Measurements from ENCODE around the gene CPLX4.
A peak's percentile ranks its signal among the peaks of the same experiment; 100 is the strongest.

The CPLX4 gene, protein sequence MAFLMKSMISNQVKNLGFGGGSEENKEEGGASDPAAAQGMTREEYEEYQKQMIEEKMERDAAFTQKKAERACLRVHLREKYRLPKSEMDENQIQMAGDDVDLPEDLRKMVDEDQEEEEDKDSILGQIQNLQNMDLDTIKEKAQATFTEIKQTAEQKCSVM

DNA sequence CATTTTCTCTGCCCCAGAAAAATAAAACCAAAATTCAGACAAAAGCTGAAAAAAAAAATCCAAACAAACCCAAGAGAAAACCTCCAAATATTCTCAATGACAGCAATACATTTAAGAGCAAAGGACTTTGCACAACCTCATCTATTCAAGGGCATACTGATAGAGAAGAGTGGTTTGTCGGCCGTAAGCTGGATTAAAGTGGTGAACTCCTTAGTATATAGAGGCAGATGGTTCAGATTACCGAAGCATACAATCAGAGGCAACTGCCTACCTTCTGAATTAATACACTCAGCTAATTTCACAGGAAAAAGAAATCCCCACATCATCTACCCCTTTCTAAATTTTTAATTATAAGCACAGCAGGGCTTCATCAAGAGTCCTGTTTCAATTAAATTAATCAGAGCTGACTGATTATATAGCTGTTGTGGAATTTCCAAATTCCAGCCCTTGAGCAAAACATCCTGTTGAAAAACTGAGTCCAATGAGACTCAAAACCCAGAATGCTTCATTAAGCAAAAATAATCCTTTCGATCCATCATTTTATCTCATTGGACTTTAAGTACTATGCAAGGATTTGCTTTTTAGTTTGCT, at the start of gene CPLX4:
TSS of gene CPLX4 (minus strand) at position 190 of the 591 bp plus-strand sequence. CDS start at position 3, 187 bp downstream.
- DNase-seq (ENCODE audit: low read depth) = no peak

DNA sequence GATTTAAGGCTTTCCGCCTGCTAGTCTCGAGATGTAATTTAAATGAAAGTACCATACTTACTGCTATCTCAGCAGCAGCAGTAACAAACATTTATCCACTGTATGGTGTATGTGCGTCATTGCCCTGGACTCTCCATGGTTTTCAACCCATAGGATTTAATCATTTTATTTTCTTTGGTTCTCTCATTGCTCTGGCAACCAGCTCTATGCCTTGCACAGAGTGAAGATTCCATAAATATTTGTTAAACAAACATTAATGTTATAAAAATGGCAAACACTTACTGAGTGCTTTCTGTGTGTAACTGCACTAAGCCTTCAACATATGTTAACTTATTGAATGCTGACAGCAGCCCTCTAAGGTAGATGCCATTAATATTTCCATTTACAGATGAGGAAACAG, 41.9 kb upstream of the CPLX4 start:
- no peak for DNase-seq (ENCODE audit: low read depth)

DNA sequence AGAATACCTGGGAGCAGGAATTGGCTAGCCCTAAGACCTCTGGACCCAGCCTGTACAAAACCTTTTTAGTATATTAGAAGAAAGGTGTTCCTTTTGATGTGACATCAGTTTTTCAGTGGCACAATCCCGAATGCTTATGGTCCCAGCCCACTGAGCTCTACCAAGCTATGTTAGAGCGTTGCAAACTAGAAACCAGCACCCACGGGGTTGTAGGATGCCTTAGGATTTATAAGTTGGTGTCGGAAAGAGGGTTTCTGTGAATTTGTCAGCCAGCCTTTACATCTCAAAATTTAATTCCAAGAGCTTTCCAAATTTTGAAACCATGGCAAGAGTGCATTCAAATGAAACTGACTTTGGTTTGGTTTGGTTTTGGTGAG, 41.1 kb upstream of the CPLX4 start:
- no peak for DNase-seq (ENCODE audit: low read depth)

DNA sequence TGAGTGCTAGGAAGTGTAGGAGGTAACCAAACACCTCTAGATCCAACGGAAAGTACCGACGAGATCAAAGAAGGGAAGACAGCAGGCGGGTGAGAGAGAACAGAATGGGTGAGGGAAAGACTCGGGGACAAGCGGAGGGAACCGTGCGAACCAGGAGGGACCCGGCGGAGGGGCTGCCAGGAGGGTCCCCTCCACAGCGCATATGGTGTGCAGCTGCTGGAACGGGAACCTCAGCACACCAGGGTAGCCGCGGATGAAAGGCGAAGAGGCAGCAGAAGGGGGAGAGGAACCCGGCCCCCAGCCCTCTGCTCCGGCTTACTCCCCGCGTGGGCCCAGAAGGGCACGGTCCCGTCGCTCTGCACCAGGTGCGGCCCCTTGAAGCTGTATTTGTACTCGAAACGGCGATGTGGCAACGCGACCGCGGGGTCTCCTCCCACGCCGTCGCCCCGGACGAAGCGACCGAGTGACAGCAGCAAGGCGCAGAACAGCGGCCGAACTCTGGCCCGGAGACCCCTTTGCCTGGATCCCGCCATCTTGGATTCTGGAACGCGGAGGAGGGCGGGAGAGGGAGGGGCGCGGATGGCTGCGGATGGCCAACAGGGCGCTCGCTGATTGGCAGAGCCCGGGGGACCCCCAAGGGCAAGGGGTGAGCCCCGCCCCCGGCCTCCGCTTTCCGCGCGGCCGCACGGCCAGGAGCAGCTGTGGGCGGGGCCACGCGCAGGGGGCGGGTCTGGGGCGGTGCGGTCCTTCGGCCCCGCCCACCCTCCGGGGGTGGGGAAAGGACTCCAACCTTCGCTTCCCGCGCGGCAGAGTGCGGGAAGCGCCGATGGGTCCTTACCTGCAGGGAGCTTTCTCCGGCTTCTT, 40.5 kb upstream of the CPLX4 start, which contains the start of gene LMAN1:
TSS of gene LMAN1 (minus strand) at position 554 of the 864 bp plus-strand sequence. CDS start at position 533, 21 bp downstream.
- peak; percentile 90 for DNase-seq (ENCODE audit: low read depth)

DNA sequence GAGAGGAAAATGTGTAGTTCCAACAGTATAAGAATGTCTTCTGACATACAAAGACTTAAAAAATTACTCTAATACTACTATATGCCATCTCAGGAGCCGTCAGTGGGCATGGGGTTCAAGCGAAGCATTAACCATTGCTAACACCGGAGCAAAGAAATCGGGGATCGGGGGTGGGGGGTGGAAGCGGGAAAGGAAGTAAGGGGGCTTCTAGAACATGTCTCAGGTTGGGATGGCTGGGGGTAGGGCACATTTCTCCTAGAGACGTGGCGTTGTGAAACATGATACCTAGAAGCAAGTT, 39.9 kb upstream of the CPLX4 start:
- no peak for DNase-seq (ENCODE audit: low read depth)

DNA sequence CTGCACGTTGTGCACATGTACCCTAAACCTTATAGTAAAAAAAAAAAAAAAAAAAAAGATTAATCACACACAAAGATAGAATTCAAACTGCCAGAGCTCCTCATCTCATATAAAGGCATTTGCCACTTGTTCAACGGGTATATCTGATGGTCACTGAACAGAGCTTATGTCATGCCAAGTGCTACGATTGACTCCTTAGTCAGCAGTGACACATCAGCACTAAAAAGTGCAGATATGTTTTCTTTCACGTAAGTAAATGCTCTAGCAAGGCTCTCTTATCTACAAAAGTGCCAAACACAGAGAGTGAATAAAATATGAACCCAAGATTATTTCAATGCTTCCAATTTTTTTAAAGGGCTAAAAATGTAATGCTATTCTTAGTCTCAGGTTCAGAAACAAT, 39.5 kb upstream of the CPLX4 start:
- DNase-seq (ENCODE audit: low read depth) = no peak

DNA sequence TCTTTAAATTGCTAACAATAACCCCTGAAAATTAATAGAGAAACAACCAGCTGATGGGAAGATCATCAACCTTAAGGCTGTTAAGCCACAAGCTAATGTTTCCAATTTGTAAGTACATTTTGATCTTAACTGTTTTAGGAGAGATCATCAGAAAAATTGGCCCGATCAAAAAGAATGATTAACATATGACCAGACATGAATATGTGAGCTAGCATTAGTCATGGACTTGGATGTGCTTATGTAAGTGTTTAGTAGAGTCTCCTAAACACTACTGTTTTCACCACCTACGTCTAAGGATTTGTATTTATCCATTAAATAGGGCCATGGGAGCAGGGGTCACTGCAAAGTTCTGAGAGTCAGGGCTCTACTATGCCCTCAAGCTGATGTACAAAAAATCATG, 36.3 kb upstream of the CPLX4 start:
- DNase-seq (ENCODE audit: low read depth) = no peak

DNA sequence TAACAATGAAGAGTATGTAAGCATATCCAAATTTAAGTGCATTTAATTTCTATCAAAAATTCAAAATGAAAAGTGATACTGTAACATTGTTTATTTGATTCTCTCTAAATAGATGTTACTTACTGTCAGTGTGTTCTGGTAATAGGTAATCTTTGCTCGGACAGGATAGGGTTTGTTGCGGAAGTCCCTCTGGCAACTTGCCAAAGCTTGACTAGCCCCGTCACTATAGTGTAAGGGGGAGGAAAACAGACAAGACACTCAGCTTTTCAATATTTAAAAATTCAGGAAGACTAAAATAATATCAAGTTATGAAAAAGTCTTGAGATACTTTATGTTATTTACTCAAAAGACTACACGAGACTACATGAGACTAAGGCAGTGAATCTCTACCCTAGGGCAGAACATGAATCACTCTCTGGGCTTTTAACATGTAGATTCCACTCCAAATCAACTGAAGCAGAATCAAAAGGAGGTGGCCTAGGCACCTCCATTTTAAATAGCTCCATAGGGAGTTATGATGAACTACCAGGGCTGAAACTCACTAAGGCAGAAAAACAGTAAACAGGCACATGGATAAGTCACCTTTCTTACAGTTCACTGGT, 34.7 kb upstream of the CPLX4 start:
- DNase-seq (ENCODE audit: low read depth) = no peak

DNA sequence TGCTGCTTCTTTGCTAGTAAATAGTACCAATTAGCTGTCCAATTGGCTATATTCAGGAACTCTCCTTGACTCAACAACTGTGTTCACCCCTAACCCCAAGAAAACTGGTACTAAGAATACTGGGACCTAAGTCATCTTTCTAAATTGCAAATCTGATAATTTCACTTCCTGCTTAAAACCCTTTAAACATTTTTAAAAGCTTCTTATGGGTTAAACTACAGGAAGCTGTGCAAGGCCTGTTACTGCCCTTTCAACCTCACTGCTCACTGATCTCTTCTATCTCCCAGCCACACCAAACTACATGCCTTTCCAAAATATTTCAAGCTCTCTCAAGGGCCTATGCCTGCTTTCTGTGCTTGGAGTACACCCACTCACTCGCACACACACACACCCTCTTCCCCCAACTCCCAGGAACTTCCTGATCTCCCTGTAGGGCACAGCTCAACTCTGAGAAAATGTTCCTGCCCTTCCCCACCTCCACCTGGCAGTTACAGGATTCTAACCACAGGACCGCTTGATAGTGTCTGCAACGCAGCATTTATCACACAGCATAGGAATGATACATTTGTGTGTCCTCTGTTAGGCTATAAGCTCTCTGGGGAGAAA, 33.9 kb upstream of the CPLX4 start:
- DNase-seq (ENCODE audit: low read depth) = no peak

DNA sequence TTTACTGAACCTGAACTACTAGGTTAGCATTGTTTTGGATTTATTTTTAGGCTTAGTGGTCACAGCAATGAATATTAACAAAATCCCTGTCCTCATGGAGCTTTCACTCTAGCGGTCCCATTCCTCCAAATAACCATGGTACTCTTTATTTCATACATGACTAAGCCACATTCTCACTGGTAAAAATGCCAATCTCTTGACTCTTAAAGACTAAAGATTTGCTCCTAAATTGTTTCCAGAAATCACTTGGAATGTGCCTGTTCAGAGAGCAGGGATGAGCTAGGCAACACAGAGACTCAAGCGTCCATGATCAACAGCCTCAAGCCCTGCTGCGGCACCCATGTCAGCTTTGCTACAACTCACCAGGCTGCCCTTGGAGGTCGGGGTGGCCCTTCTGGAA, 27.1 kb upstream of the CPLX4 start:
- DNase-seq (ENCODE audit: low read depth) = no peak

DNA sequence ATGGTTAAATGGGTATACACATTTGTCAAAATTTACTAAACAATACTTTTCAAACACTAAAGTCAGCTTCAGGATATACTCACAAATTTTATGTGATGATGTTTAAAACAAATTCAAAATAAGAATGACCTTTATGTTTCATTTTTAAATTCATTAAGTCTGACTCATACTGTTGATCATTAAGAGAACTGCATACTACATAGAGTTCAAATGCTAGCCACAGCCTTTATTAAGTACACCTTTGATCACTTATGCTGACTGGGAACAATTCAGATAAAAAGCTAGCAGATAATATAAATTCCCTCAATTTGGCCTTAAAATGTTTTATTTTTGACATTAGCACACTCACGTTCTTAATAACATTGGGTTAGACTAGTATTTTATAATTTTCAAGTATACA, 26.5 kb upstream of the CPLX4 start:
- DNase-seq (ENCODE audit: low read depth) = no peak

DNA sequence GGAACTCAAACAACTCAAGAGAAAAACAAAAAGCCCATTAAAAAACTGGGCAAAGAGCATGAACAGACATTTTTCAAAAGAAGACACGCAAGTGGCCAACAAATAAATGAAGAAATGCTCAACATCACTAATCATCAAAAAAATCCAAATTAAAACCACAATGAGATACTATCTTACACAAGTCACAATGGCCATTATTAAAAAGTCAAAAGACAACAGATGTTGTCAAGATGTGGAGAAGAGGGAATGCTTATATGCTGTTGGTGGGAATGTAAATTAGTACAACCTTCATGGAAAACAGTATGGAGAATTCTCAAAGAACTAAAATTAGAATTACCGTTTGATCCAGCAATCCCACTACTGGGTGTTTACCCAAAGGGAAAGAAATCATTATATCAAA, 25.5 kb upstream of the CPLX4 start:
- DNase-seq (ENCODE audit: low read depth) = no peak

DNA sequence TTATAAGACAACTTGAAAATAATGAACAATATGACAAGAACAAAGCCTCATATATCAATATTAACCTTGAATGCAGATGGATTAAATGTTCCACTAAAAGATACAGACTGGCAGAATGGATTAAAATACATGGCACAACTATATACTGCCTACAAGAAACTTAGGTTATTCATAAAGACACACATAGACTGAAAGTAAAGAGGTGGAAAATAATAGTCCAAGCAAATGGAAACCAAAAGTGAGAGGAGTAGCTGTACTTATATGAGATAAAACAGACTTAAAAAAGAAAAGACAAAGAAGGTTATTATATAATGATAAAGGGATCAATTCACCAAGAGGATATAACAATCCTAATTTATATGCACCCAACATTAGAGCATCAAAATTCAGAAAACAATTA, 22.4 kb upstream of the CPLX4 start:
- DNase-seq (ENCODE audit: low read depth) = no peak

DNA sequence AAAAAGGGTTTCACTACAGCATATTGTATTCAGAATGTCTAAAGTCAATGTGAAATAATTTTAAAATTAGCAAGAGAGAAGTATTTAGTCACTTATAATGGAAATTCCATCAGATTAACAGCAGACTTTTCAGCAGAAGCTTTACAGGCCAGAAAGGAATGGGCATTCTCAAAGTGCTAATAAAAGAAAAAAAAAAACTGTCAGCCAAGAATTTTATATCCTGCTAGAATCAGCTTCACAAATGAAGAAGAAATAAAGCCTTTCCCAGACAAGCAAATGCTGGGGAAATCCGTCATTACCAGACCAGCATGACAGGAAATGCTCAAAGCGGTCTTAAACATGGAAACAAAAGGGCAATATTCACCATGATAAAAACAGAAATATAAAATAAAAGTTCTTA, 21.9 kb upstream of the CPLX4 start:
- DNase-seq (ENCODE audit: low read depth) = no peak

DNA sequence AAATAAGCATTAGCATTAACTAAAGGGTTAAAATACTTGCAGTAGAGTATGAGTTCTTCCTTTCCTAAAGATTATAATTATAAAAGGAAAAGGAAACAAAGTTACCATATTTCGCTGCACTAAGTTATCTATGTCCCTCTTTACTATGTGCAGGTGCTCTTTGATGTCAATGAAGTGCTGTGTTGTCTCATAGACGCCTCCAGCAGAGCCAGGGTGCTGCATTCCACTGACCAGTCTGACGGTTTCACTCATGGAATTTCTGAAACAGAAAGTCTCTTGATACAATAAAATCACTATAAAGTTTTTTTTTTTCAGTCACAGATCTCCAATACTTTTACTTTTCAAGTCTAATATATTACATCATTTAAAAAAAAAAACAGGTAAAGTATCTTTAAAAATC, 14.5 kb upstream of the CPLX4 start:
- no peak for DNase-seq (ENCODE audit: low read depth)

DNA sequence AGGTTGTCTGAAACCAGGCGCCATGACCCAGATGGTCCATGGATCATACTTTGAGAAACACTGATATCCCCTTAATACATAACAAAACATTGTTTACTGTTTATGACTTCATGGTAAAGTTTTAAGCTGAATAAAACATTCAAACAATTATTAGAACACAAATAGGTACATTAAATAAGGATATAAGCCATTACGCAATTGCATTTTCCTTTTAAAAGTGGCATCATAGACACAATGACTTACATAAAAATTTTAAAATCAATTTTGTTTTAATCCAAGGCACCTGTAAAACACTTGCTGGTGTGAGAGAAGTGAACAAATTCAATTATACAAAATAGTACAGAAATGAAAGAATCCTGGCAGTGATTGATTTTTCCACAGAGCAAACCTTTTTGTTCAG, 10.2 kb upstream of the CPLX4 start:
- DNase-seq (ENCODE audit: low read depth) = no peak

DNA sequence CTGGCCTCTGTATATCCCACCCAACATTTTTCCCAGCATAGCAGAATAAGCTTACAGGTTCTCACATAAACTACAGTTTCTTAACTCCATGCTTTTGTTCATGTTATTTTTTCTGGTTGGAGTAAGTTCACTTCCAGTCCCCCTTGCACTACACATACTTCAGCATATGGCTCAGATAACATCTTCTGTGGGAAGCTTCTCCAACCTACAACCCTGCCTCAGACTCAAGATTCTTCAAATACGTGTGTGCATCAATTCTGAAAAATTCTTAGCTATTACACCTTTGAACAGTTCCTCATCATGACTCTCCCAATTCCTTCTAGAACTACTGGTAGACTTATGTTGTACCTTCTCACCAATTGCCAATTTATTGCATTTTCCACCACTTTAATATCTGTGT, 7.5 kb upstream of the CPLX4 start:
- DNase-seq (ENCODE audit: low read depth) = no peak

DNA sequence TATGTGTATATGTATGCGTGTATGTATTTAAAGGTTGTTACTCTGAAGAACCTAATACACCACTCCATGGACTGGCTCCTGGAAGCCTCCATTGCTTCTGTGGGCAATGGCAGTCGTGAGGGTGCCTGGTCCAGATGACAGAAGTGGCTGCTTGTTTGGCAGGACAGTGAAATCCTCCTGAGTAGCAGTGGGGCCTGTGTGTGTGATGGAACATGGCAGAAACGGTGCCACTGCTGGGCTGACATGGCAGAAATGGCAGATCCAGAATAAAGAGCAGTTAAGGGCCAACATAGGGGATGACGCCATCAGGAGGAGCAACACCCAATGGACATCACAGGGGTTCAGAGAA, 6.1 kb upstream of the CPLX4 start:
- DNase-seq (ENCODE audit: low read depth) = no peak

DNA sequence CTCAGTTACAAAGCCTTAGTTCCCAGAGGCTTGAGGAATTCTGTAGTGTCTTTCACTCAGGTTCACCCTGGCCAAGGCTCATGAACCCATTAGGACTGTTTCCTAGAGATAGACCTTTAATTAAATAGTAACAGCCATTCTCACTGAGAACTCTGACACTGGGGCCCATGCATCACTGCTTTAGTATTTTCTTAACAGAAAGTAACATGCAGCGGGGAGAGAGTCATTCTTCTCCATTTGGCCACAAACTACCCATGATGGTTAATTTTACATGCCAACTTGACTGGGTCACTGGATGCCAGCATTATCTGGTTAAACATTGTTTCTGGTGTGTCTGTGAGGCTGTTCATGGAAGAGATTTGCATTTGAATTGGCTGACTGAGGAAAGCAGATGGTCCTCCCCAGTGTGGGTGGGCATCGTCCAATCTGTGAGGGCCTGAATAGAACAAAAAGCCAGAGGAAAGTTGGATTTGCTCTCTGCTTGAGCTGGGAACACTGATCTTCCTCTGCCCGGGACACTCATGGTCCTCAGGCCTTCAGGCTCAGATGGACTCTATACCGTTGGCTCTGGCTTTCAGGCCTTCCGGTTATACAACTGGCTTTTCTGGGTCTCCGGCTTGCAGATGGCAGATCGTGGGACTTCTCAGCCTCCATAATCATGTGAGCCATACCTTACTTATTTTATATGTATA, 5.6 kb upstream of the CPLX4 start:
- DNase-seq (ENCODE audit: low read depth) = no peak

DNA sequence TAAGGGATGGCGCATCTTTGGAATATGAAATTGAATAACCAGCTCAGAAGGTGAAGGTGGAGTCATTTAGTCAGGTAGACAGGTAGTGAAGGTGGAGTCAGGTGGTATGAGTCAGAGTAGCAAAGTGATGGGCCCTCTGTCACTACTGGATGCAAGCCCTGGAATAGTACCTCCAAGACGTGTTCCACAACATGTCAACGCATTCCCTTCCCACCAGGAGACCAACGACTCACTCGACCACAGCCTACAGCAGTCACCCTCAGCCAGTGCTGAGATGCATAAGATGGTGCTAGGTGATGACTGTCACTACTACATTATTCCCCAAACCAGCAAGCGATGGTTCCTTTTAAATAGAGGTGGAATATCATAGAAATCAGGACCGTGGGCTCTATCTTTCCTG, 6.8 kb downstream of the CPLX4 start:
- DNase-seq (ENCODE audit: low read depth) = no peak

DNA sequence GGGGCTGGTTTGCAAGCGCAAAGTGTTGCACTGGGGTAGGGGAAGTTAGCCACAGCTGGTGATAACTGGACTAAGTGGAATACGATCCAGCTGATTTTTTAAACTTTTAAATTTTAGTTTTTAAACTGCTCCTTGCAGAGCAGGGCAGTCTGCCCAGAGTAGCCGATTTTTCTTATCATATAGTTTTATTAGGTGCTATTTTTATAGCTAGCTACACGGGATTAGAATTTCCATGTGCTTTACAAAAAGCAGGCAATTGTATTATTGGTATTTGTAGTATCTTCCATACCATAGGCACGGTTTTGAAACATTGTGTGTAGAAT, 9.6 kb downstream of the CPLX4 start:
- no peak for DNase-seq (ENCODE audit: low read depth)

DNA sequence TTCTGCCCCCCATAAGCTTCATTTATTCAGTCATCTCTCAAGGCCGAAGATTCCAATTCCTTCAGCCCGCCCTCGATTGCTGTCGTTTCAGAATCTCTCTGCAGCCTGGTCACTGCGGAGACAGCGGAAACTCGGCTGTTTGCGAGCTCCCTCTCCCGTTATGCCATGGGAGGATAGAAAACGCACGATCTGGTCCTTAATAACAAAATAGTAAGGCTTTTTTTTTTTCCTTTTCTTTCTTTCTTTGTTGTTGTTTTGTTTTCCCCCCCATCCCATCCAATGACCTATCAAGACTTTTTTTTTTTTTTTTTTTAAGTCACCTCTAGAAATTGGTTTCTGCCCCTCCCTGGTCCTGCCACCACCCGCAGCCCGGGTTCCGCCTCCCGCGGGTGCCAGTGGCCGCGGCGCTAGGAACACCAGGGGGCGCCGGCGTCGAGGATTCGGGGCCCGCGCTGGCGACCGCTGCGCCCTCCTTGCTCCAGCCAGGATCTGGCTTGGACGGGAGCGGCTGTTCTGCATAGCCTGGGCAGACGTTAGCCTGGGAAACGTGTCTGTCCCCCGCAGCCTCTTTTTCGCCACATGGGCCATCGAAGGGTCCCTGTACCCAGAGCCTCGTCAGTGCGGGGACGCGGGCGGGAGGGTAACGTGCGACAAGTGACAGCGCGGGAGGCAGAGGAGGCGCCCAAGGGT, 10.1 kb downstream of the CPLX4 start:
- peak; percentile 54 for DNase-seq (ENCODE audit: low read depth)

All from activated T-helper 9 cell treated with anti-CD3 and anti-CD28 coated beads, Interleukin-2, amount 50 U/mL, for 16 hours (primary cell).